Thyroid gland (tissue), 4 donors: ENCODE data around the gene VKORC1.

Experiments used
- CTCF ChIP-seq, 6 experiments: fragments of 200-600 bp in 3 of 6; fragments of 450-650 bp in 3 of 6; sonication (generic) in 3 of 6; IDR thresholded peaks; one replicate each; pipeline ENCODE4 v1.5.1; 2016 to 2019; ENCODE audit warnings: antibody characterized with exemption in 6 of 6, mild to moderate bottlenecking in 2 of 6, inconsistent platforms in 1 of 6, moderate library complexity in 1 of 6
- POLR2A ChIP-seq, 2 donors: fragments of 450-650 bp; IDR thresholded peaks; one replicate each; pipeline ENCODE4 v1.6.1; 2017; ENCODE audit warnings: antibody characterized with exemption in 2 of 2, mild to moderate bottlenecking in 2 of 2, moderate library complexity in 1 of 2

- TF ChIP-seq CTCF (IDR thresholded peaks at IDR 0.05): no peak
- TF ChIP-seq POLR2A (IDR thresholded peaks at IDR 0.05): no peak
These were observed 15.0 kb upstream of the VKORC1 start for GRCh38 chr16:31109622-31110021.
